HEK293T (cell line): ENCODE data around the gene KERA.
A peak's percentile ranks its signal among the peaks of the same experiment; 100 is the strongest.

Experiments used
- CTCF ChIA-PET: fragments of 350-600 bp; formaldehyde crosslinking; extraction: SDS; loops from one replicate; lab custom pipeline; 2021; ENCODE audit warnings: antibody characterized with exemption, inconsistent platforms; lab: Yijun Ruan, JAX
- POLR2A ChIA-PET: fragments of 350-600 bp; formaldehyde crosslinking; extraction: SDS; loops from one replicate; lab custom pipeline; 2020; ENCODE audit warnings: antibody characterized with exemption, inconsistent platforms; lab: Yijun Ruan, JAX
- DNase-seq: peaks from one replicate; pipeline ENCODE4 v3.0.0; 2012; ENCODE audit warnings: mixed read lengths; ENCODE audit errors: extremely low spot score
- ARNT ChIP-seq: fragments of 450-650 bp; IDR thresholded peaks from 2 replicates; pipeline ENCODE4 v1.6.1; 2017; ENCODE audit warnings: mild to moderate bottlenecking
- BHLHE40 ChIP-seq: fragments of 450-650 bp; IDR thresholded peaks from 2 replicates; pipeline ENCODE4 v1.6.1; 2016; ENCODE audit warnings: mild to moderate bottlenecking, moderate library complexity, borderline replicate concordance
- CTBP1 ChIP-seq: fragments of 450-650 bp; IDR thresholded peaks from 2 replicates; pipeline ENCODE4 v1.6.1; 2016; ENCODE audit warnings: borderline replicate concordance
- ELF4 ChIP-seq: fragments of 450-650 bp; IDR thresholded peaks from 2 replicates; pipeline ENCODE4 v1.6.1; 2017; ENCODE audit warnings: antibody characterized with exemption
- FOXA1 ChIP-seq: fragments of 450-650 bp; IDR thresholded peaks from 2 replicates; pipeline ENCODE4 v1.6.1; 2016; ENCODE audit warnings: mild to moderate bottlenecking
- FOXK2 ChIP-seq: fragments of 450-650 bp; IDR thresholded peaks from 2 replicates; pipeline ENCODE4 v1.6.1; 2016; ENCODE audit warnings: mild to moderate bottlenecking
- FOXM1 ChIP-seq: fragments of 450-650 bp; IDR thresholded peaks from 2 replicates; pipeline ENCODE4 v1.6.1; 2017; ENCODE audit warnings: mild to moderate bottlenecking, borderline replicate concordance
- HDGF ChIP-seq: fragments of 450-650 bp; IDR thresholded peaks from 2 replicates; pipeline ENCODE4 v1.6.1; 2017; ENCODE audit warnings: antibody characterized with exemption, borderline replicate concordance
- L3MBTL2 ChIP-seq: fragments of 450-650 bp; conservative IDR thresholded peaks from 2 replicates; pipeline ENCODE4 v1.6.1; 2016; ENCODE audit warnings: mild to moderate bottlenecking
- LEF1 ChIP-seq: fragments of 450-650 bp; IDR thresholded peaks from 2 replicates; pipeline ENCODE4 v1.6.1; 2017; ENCODE audit warnings: mild to moderate bottlenecking, borderline replicate concordance
- NFRKB ChIP-seq: fragments of 450-650 bp; IDR thresholded peaks from 2 replicates; pipeline ENCODE4 v1.6.1; 2016; ENCODE audit warnings: mild to moderate bottlenecking, moderate library complexity
- PKNOX1 ChIP-seq: fragments of 450-650 bp; IDR thresholded peaks from 2 replicates; pipeline ENCODE4 v1.6.1; 2016
- SP1 ChIP-seq: fragments of 450-650 bp; IDR thresholded peaks from 2 replicates; pipeline ENCODE4 v1.6.1; 2017
- SUZ12 ChIP-seq: fragments of 450-650 bp; IDR thresholded peaks from 2 replicates; pipeline ENCODE4 v1.6.1; 2016; ENCODE audit warnings: mild to moderate bottlenecking
- TARDBP ChIP-seq: fragments of 450-650 bp; IDR thresholded peaks from 2 replicates; pipeline ENCODE4 v1.6.1; 2016
- ZNF384 ChIP-seq: fragments of 450-650 bp; IDR thresholded peaks from 2 replicates; pipeline ENCODE4 v1.6.1; 2016

The KERA gene

GRCh38 chr12:91009319-91009950, 48.4 kb downstream of the KERA start:
- POLR2A ChIA-PET: no interaction called here
- CTCF ChIA-PET: no interaction called here
- TF ChIP-seq FOXA1 (no peak), SP1 (no peak), PKNOX1 (no peak), LEF1 (no peak), CTBP1 (no peak), ELF4 (no peak), ARNT (no peak), NFRKB (no peak), BHLHE40 (no peak), SUZ12 (no peak), FOXK2 (no peak), HDGF (no peak), TARDBP (no peak), FOXM1 (no peak), ZNF384 (no peak), L3MBTL2 (no peak)
- peak; percentile 10 for DNase-seq

- DNase-seq: no peak
- no peak for TF ChIP-seq FOXK2
- ChIA-PET POLR2A (no interaction called here), CTCF (no interaction called here)
Measured at GRCh38 chr12:91007531-91008290, 50.1 kb downstream of the KERA start.

GRCh38 chr12:91004872-91005271, 53.0 kb downstream of the KERA start, which contains the start of gene EPYC:
Gene EPYC, minus strand, starts transcription at chr12:91004972. Its CDS starts 2,407 bp downstream, at chr12:91002565.
- ChIA-PET POLR2A (no interaction called here), CTCF (no interaction called here)
- no peak for DNase-seq
- TF ChIP-seq FOXA1 (no peak), SP1 (no peak), TARDBP (no peak), PKNOX1 (no peak), HDGF (no peak), FOXM1 (no peak), ZNF384 (no peak), BHLHE40 (no peak), ARNT (no peak), ELF4 (no peak), LEF1 (no peak), FOXK2 (no peak), L3MBTL2 (no peak), NFRKB (no peak), SUZ12 (no peak), CTBP1 (no peak)

GRCh38 chr12:91003737-91004136, 54.1 kb downstream of the KERA start:
- no peak for TF ChIP-seq L3MBTL2
- TF ChIP-seq ZNF384: no peak
- no peak for TF ChIP-seq FOXA1
- TF ChIP-seq ELF4: no peak
- TF ChIP-seq FOXM1: no peak
- no peak for TF ChIP-seq SUZ12
- no peak for TF ChIP-seq FOXK2
- TF ChIP-seq BHLHE40: no peak
- no peak for TF ChIP-seq HDGF
- TF ChIP-seq CTBP1: no peak
- no peak for TF ChIP-seq NFRKB
- TF ChIP-seq SP1: no peak
- TF ChIP-seq PKNOX1: no peak
- TF ChIP-seq LEF1: no peak
- TF ChIP-seq ARNT: no peak
- no peak for TF ChIP-seq TARDBP
- no peak for DNase-seq
- ChIA-PET POLR2A (no interaction called here), CTCF (interaction anchor here (0.6 kb wide), 1 partner anchor 16 kb away, joined by 3 read pairs; no protein-coding TSS in a partner anchor)

- no peak for TF ChIP-seq NFRKB
- TF ChIP-seq PKNOX1: peak; percentile 18; the same call in 1 of the 2 replicates
- TF ChIP-seq ELF4: no peak
- ChIA-PET POLR2A (no interaction called here), CTCF (no interaction called here)
- DNase-seq: no peak
Measured at GRCh38 chr12:91001306-91001705, 56.5 kb downstream of the KERA start.
